MM.1S (cell line): ENCODE results near the gene SLC4A5.

Experiments used
- DNase-seq: peaks from one replicate; pipeline ENCODE4 v3.0.0-alpha.2; 2015
- H2AFZ ChIP-seq: fragments of 300-600 bp; sonication (generic); 2 replicates; pipeline ENCODE4 v1.6.0; 2016; ENCODE audit warnings: antibody characterized with exemption, low read length
- H3F3A ChIP-seq: fragments of 300-600 bp; sonication (generic); 2 replicates; pipeline ENCODE4 v1.6.1; 2016; ENCODE audit warnings: mild to moderate bottlenecking, antibody characterized with exemption, low read length, moderate library complexity, mixed read lengths; ENCODE audit not compliant: insufficient read depth
- H3K27ac ChIP-seq: fragments of 300-600 bp; sonication (generic); 2 replicates; pipeline ENCODE4 v1.5.1; 2016; ENCODE audit warnings: mild to moderate bottlenecking, low read length
- H3K27me3 ChIP-seq: fragments of 300-600 bp; sonication (generic); replicated peaks from 2 replicates; pipeline ENCODE4 v1.6.0; 2016; ENCODE audit warnings: low read length; ENCODE audit not compliant: insufficient read depth
- H3K36me3 ChIP-seq: fragments of 300-600 bp; sonication (generic); replicated peaks from 2 replicates; pipeline ENCODE4 v1.6.1; 2016; ENCODE audit warnings: mild to moderate bottlenecking, low read length, mixed read lengths; ENCODE audit not compliant: insufficient read depth
- H3K4me1 ChIP-seq: fragments of 300-600 bp; sonication (generic); 2 replicates; pipeline ENCODE4 v1.6.1; 2016; ENCODE audit warnings: low read length, mixed read lengths
- H3K4me2 ChIP-seq: fragments of 300-600 bp; sonication (generic); 2 replicates; pipeline ENCODE4 v1.6.0; 2016; ENCODE audit warnings: low read depth, low read length
- H3K4me3 ChIP-seq: fragments of 300-600 bp; sonication (generic); 2 replicates; pipeline ENCODE4 v1.5.1; 2016; ENCODE audit warnings: low read length, mixed read lengths
- H3K79me2 ChIP-seq: fragments of 300-600 bp; sonication (generic); 2 replicates; pipeline ENCODE4 v1.6.1; 2016; ENCODE audit warnings: mixed run types, low read length, mixed read lengths
- H3K9ac ChIP-seq: fragments of 300-600 bp; sonication (generic); 2 replicates; pipeline ENCODE4 v1.6.1; 2016; ENCODE audit warnings: low read length, mixed read lengths
- H3K9me2 ChIP-seq: fragments of 300-600 bp; sonication (generic); replicated peaks from 2 replicates; pipeline ENCODE4 v1.6.1; 2016; ENCODE audit warnings: mild to moderate bottlenecking, low read length, mixed read lengths; ENCODE audit not compliant: insufficient read depth
- H3K9me3 ChIP-seq: fragments of 300-600 bp; sonication (generic); replicated peaks from 2 replicates; pipeline ENCODE4 v1.6.1; 2016; ENCODE audit warnings: mild to moderate bottlenecking, low read length, mixed read lengths; ENCODE audit not compliant: insufficient read depth
- H4K20me1 ChIP-seq: fragments of 300-600 bp; sonication (generic); 2 replicates; pipeline ENCODE4 v1.6.1; 2016; ENCODE audit warnings: mild to moderate bottlenecking, low read length, moderate library complexity, mixed read lengths; ENCODE audit not compliant: insufficient read depth
- EZH2 ChIP-seq: fragments of 300-600 bp; sonication (generic); optimal IDR thresholded peaks from 2 replicates; pipeline ENCODE3; 2017; ENCODE audit warnings: low read depth, mild to moderate bottlenecking, antibody characterized with exemption, low read length, mixed read lengths
- EZH2phosphoT487 ChIP-seq: fragments of 300-600 bp; sonication (generic); IDR thresholded peaks from 2 replicates; pipeline ENCODE4 v1.6.1; 2018; ENCODE audit warnings: antibody characterized with exemption, low read length
- TF ChIP-seq, protein P1 (sequence below): fragments of 300-600 bp; sonication (generic); IDR thresholded peaks from 2 replicates; pipeline ENCODE4 v1.5.1; 2016; ENCODE audit warnings: antibody characterized with exemption, low read length, mixed read lengths

SLC4A5 gene

GRCh38 chr2:74307720-74308119 lies 35.5 kb downstream of the SLC4A5 start:
- Histone ChIP-seq H2AFZ (no peak overlapping the region), H3K9me3 (no peaks in the 10 kb centered on the region), H3K27me3 (no peaks in the 10 kb centered on the region), H3K9ac (no peak overlapping the region), H3K36me3 (no peaks in the 10 kb centered on the region), H3K9me2 (no peaks in the 10 kb centered on the region), H4K20me1 (no peaks in the 10 kb centered on the region), H3K4me2 (no peak overlapping the region), H3K4me1 (no peaks in the 10 kb centered on the region), H3K4me3 (no peak overlapping the region), H3K79me2 (no peaks in the 10 kb centered on the region), H3F3A (no peaks in the 10 kb centered on the region), H3K27ac (no peak overlapping the region)
- DNase-seq = no peak
- TF ChIP-seq EZH2 = no peak
- TF ChIP-seq, protein P1, sequence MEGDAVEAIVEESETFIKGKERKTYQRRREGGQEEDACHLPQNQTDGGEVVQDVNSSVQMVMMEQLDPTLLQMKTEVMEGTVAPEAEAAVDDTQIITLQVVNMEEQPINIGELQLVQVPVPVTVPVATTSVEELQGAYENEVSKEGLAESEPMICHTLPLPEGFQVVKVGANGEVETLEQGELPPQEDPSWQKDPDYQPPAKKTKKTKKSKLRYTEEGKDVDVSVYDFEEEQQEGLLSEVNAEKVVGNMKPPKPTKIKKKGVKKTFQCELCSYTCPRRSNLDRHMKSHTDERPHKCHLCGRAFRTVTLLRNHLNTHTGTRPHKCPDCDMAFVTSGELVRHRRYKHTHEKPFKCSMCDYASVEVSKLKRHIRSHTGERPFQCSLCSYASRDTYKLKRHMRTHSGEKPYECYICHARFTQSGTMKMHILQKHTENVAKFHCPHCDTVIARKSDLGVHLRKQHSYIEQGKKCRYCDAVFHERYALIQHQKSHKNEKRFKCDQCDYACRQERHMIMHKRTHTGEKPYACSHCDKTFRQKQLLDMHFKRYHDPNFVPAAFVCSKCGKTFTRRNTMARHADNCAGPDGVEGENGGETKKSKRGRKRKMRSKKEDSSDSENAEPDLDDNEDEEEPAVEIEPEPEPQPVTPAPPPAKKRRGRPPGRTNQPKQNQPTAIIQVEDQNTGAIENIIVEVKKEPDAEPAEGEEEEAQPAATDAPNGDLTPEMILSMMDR = no peak
- no peak for TF ChIP-seq EZH2phosphoT487

- H3F3A ChIP-seq = no peaks in the 10 kb centered on the region
- H4K20me1 ChIP-seq = no peaks in the 10 kb centered on the region
- no peak for DNase-seq
- H3K79me2 ChIP-seq = no peaks in the 10 kb centered on the region
- H3K27ac ChIP-seq = no peak overlapping the region
- H3K9me3 ChIP-seq = no peaks in the 10 kb centered on the region
- H3K9ac ChIP-seq = no peak overlapping the region
- no peaks in the 10 kb centered on the region for H3K27me3 ChIP-seq
- H3K4me1 ChIP-seq = no peaks in the 10 kb centered on the region
- H2AFZ ChIP-seq = no peak overlapping the region
- no peaks in the 10 kb centered on the region for H3K9me2 ChIP-seq
- H3K4me2 ChIP-seq = no peak overlapping the region
- no peaks in the 10 kb centered on the region for H3K36me3 ChIP-seq
- TF ChIP-seq EZH2phosphoT487 (no peak), EZH2 (no peak)
- TF ChIP-seq, protein P1 = no peak
- H3K4me3 ChIP-seq = no peak overlapping the region
These were observed 38.7 kb downstream of the SLC4A5 start for GRCh38 chr2:74304332-74305148.

- H3K4me2 ChIP-seq = no peak overlapping the region
- no peak overlapping the region for H3K27ac ChIP-seq
- no peaks in the 10 kb centered on the region for H3K36me3 ChIP-seq
- H3K9me2 ChIP-seq = no peaks in the 10 kb centered on the region
- no peak overlapping the region for H2AFZ ChIP-seq
- DNase-seq = no peak
- H3K79me2 ChIP-seq = no peaks in the 10 kb centered on the region
- H4K20me1 ChIP-seq = no peaks in the 10 kb centered on the region
- no peak overlapping the region for H3K4me3 ChIP-seq
- no peak overlapping the region for H3K9ac ChIP-seq
- H3F3A ChIP-seq = no peaks in the 10 kb centered on the region
- TF ChIP-seq EZH2phosphoT487 = no peak
- TF ChIP-seq, protein P1 = no peak
- no peak for TF ChIP-seq EZH2
- H3K9me3 ChIP-seq = no peaks in the 10 kb centered on the region
- H3K4me1 ChIP-seq = 0 out of 2 replicates have a peak, but pooled peaks cover 1% of the 10 kb centered on the region
- no peaks in the 10 kb centered on the region for H3K27me3 ChIP-seq
These were observed 40.4 kb downstream of the SLC4A5 start for GRCh38 chr2:74302865-74303264.
